SH-SY5Y (cell line): ENCODE data around the gene SERTAD3.

Source experiments
- GATA2 ChIP-seq: IDR thresholded peaks from 2 replicates; pipeline ENCODE4 v1.6.1; 2011; ENCODE audit warnings: mild to moderate bottlenecking, low read depth, low read length
- GATA3 ChIP-seq: IDR thresholded peaks from 2 replicates; pipeline ENCODE4 v1.6.1; 2011; ENCODE audit warnings: low read depth, mild to moderate bottlenecking, low read length, moderate library complexity

DNA sequence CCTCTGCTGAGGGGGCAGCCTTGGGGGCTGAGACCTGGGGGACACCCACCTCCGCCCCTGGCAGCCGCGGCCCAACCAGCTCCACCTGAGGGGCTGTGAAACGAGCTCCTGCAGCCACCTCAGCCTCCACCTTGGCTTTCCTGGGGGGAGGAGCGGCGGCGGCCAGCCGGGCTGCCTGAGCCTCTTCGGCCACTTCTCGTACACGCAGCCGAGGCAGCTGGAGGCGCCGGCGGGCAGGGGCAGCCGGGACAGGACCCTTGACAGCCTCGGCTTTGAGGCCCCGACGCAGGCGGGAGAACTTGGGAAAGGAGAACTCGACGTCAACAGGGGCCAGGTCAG, 46.6 kb downstream of the SERTAD3 start:
- TF ChIP-seq GATA2 (no peak), GATA3 (no peak)
